Keratinocyte (primary cell): Measurements from ENCODE around the gene GPR39. TPM values are rescaled to one million over a fixed set of nuclear protein-coding genes. Genes with fewer than 3 reads are reported as not detected.

Experiments
- DNase-seq: peaks from one replicate; pipeline ENCODE4 v3.0.0-alpha.2; 2011; ENCODE audit warnings: low read depth, missing footprints, low spot score
- FAIRE-seq: peaks from 2 replicates; lab custom pipeline; 2011; peaks lifted over from hg19 to GRCh38; lab: Jason Lieb, UNC
- H2AFZ ChIP-seq: 2 replicates; pipeline ENCODE4 v1.6.0; 2012; ENCODE audit warnings: low read length, control low read depth, inconsistent platforms; ENCODE audit not compliant: control insufficient read depth
- H3K27ac ChIP-seq: 2 replicates; pipeline ENCODE4 v1.5.1; 2011; ENCODE audit warnings: low read length; ENCODE audit not compliant: control insufficient read depth, insufficient read depth
- H3K27me3 ChIP-seq: 3 replicates; pipeline ENCODE4 v1.6.0; 2011; ENCODE audit warnings: low read length; ENCODE audit not compliant: control insufficient read depth, insufficient read depth; ENCODE audit errors: extremely low read depth
- H3K36me3 ChIP-seq, 2 experiments: 2 replicates in 1 of 2; 3 replicates in 1 of 2; pipeline ENCODE4 v1.5.1; 2011; ENCODE audit warnings: low read length in 2 of 2, mild to moderate bottlenecking in 1 of 2; ENCODE audit not compliant: control insufficient read depth in 2 of 2, insufficient read depth in 2 of 2; ENCODE audit errors: extremely low read depth in 1 of 2
- H3K4me1 ChIP-seq: 3 replicates; pipeline ENCODE4 v1.5.1; 2011; ENCODE audit warnings: low read length; ENCODE audit not compliant: control insufficient read depth, insufficient read depth; ENCODE audit errors: extremely low read depth
- H3K4me2 ChIP-seq: 3 replicates; pipeline ENCODE4 v1.6.0; 2011; ENCODE audit warnings: low read depth, low read length; ENCODE audit not compliant: control insufficient read depth, insufficient read depth; ENCODE audit errors: extremely low read depth
- H3K4me3 ChIP-seq, 3 experiments: fragments of 200-600 bp in 1 of 3; sonication (generic) in 1 of 3; 2 replicates in 2 of 3; 3 replicates in 1 of 3; pipeline ENCODE4 v1.5.1; 2011 to 2016; ENCODE audit warnings: low read length in 3 of 3, mild to moderate bottlenecking in 3 of 3, control low read depth in 2 of 3, inconsistent platforms in 1 of 3, low read depth in 1 of 3, mixed read lengths in 1 of 3, mixed run types in 1 of 3, moderate library complexity in 1 of 3; ENCODE audit not compliant: control insufficient read depth in 2 of 3, insufficient read depth in 2 of 3; ENCODE audit errors: extremely low read depth in 1 of 3
- H3K79me2 ChIP-seq: 2 replicates; pipeline ENCODE4 v1.6.0; 2012; ENCODE audit warnings: low read length; ENCODE audit not compliant: control insufficient read depth, insufficient read depth
- H3K9ac ChIP-seq: 3 replicates; pipeline ENCODE4 v1.6.0; 2011; ENCODE audit warnings: low read length; ENCODE audit not compliant: control insufficient read depth, insufficient read depth; ENCODE audit errors: extremely low read depth
- H3K9me1 ChIP-seq: 3 replicates; pipeline ENCODE4 v1.6.0; 2011; ENCODE audit warnings: low read length; ENCODE audit not compliant: control insufficient read depth, insufficient read depth; ENCODE audit errors: extremely low read depth
- H3K9me3 ChIP-seq: 2 replicates; pipeline ENCODE4 v1.5.1; 2012; ENCODE audit warnings: low read depth, low read length; ENCODE audit not compliant: control insufficient read depth
- H4K20me1 ChIP-seq: 3 replicates; pipeline ENCODE4 v1.6.0; 2011; ENCODE audit warnings: low read length; ENCODE audit not compliant: control insufficient read depth, insufficient read depth; ENCODE audit errors: extremely low read depth
- EZH2 ChIP-seq: IDR thresholded peaks from one replicate; pipeline ENCODE4 v1.6.1; 2012; ENCODE audit warnings: inconsistent platforms, mild to moderate bottlenecking, low read length, moderate library complexity
- dilution Hi-C: fragments of 300-500 bp; cut with MboI; formaldehyde crosslinking; loops from one replicate; pipeline ENCODE4 v1.7.0; 2020; ENCODE audit warnings: low sequenced_read_pairs; ENCODE audit not compliant: extremely low pct_ligation_motif_present
- polyA plus RNA-seq, 5 experiments: library from polyadenylated mRNA; depleted of rRNA in 3 of 5; stranded (reverse) in 3 of 5; stranded (forward) in 1 of 5; unstranded in 1 of 5; fragments of >200 nt; gene quantifications; 1 replicate in 1 of 5; 2 replicates in 3 of 5; 3 replicates in 1 of 5; pipeline versions ENCODE4 v1.2.1 to v1.2.3, GENCODE V29; 2011 to 2012; ENCODE audit warnings: missing spikeins in 2 of 5, low read depth in 1 of 5, low replicate concordance in 1 of 5
- TF ChIP-seq, protein P1 (sequence below), 3 experiments: IDR thresholded peaks in 1 of 3; conservative IDR thresholded peaks in 1 of 3; optimal IDR thresholded peaks in 1 of 3; 2 replicates in 2 of 3; 3 replicates in 1 of 3; pipeline versions ENCODE3 to v1.5.1; 2011; ENCODE audit warnings: low read length in 3 of 3, mild to moderate bottlenecking in 3 of 3, moderate library complexity in 2 of 3, control low read depth in 1 of 3, inconsistent platforms in 1 of 3; ENCODE audit not compliant: insufficient read depth in 2 of 3; ENCODE audit errors: extremely low read depth in 1 of 3

Gene GPR39
- polyA plus RNA-seq, 1 donor (not counting 4 experiments of a cell fraction or from before 2014, with no cell fraction given): 4.7 TPM

DNA sequence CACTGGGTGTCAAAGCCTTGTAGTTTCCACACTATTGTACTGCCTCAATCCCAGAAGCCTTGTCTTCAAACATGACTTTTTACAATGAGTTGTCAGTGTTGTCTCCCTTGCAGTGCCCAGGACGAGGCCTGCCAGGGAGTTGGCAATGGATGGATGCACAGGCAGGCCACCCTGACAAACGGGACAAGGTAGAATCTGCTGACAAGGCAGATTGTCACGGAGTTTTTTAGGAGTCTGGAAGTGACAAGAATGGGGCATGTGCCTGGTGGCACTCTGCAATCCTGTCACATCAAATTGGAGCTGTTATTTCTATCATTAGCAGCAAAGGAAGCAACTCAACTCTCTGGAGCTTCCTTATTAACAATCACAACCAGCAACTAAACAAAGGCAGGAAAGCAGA lies 25.2 kb upstream of the GPR39 start:
- Histone ChIP-seq H3K4me2 (no peak overlapping the region), H3K4me1 (no peaks in the 10 kb centered on the region), H3K9ac (no peak overlapping the region), H3K36me3 (no peaks in the 10 kb centered on the region), H3K9me1 (no peaks in the 10 kb centered on the region), H4K20me1 (no peaks in the 10 kb centered on the region), H3K4me3 (no peak overlapping the region), H3K79me2 (no peaks in the 10 kb centered on the region), H3K27me3 (no peaks in the 10 kb centered on the region), H2AFZ (no peak overlapping the region), H3K27ac (no peak overlapping the region), H3K9me3 (no peaks in the 10 kb centered on the region)
- FAIRE-seq (no peak), DNase-seq (no peak)
- no peak for TF ChIP-seq EZH2
- TF ChIP-seq, protein P1, sequence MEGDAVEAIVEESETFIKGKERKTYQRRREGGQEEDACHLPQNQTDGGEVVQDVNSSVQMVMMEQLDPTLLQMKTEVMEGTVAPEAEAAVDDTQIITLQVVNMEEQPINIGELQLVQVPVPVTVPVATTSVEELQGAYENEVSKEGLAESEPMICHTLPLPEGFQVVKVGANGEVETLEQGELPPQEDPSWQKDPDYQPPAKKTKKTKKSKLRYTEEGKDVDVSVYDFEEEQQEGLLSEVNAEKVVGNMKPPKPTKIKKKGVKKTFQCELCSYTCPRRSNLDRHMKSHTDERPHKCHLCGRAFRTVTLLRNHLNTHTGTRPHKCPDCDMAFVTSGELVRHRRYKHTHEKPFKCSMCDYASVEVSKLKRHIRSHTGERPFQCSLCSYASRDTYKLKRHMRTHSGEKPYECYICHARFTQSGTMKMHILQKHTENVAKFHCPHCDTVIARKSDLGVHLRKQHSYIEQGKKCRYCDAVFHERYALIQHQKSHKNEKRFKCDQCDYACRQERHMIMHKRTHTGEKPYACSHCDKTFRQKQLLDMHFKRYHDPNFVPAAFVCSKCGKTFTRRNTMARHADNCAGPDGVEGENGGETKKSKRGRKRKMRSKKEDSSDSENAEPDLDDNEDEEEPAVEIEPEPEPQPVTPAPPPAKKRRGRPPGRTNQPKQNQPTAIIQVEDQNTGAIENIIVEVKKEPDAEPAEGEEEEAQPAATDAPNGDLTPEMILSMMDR (optimal IDR thresholded peaks at IDR 0.05 in 1 of 3, IDR thresholded peaks at IDR 0.05 in 1 of 3, conservative IDR thresholded peaks at IDR 0.05 in 1 of 3; ENCODE audit: extremely low read depth in 1 of 3, insufficient read depth in 2 of 3, low read length in 3 of 3): no peak
- dilution Hi-C loops: no loop called here

DNA sequence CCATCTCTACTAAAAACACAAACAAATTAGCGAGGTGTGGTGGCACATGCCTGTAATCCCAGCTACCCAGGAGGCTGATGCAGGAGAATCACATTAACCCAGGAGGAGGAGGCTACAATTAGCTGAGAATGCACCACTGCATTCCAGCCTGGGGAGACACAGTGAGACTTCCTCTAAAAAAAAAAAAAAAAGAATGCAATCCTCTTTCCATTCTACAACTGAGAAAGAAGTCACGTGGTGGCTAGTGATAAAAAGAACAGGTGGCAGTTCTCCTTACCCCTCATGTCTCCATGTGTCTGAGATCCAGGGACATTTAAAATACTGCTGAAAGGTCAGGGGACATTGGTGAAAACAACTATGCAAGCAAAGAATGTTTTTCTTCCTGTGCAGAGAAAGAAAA lies 24.4 kb upstream of the GPR39 start:
- H3K79me2 ChIP-seq: no peaks in the 10 kb centered on the region
- H2AFZ ChIP-seq: no peak overlapping the region
- H4K20me1 ChIP-seq: no peaks in the 10 kb centered on the region
- H3K9me3 ChIP-seq: no peaks in the 10 kb centered on the region
- TF ChIP-seq, protein P1 (optimal IDR thresholded peaks at IDR 0.05 in 1 of 3, IDR thresholded peaks at IDR 0.05 in 1 of 3, conservative IDR thresholded peaks at IDR 0.05 in 1 of 3; ENCODE audit: extremely low read depth in 1 of 3, insufficient read depth in 2 of 3, low read length in 3 of 3): no peak
- no peak for TF ChIP-seq EZH2
- no peak overlapping the region for H3K4me3 ChIP-seq
- no peak overlapping the region for H3K9ac ChIP-seq
- H3K4me2 ChIP-seq: no peak overlapping the region
- no peaks in the 10 kb centered on the region for H3K4me1 ChIP-seq
- H3K9me1 ChIP-seq: no peaks in the 10 kb centered on the region
- H3K36me3 ChIP-seq: no peaks in the 10 kb centered on the region
- no peaks in the 10 kb centered on the region for H3K27me3 ChIP-seq
- no peak for DNase-seq
- H3K27ac ChIP-seq: no peak overlapping the region
- dilution Hi-C loops: no loop called here
- FAIRE-seq: no peak
